ENCODE data around the gene FHL2. TPM values are rescaled to one million over a fixed set of nuclear protein-coding genes. Genes with fewer than 3 reads are reported as not detected.

Gene FHL2
- total and polyA plus RNA-seq, 12 donors, result 437 to 2,354 (median 1,410) TPM

DNA sequence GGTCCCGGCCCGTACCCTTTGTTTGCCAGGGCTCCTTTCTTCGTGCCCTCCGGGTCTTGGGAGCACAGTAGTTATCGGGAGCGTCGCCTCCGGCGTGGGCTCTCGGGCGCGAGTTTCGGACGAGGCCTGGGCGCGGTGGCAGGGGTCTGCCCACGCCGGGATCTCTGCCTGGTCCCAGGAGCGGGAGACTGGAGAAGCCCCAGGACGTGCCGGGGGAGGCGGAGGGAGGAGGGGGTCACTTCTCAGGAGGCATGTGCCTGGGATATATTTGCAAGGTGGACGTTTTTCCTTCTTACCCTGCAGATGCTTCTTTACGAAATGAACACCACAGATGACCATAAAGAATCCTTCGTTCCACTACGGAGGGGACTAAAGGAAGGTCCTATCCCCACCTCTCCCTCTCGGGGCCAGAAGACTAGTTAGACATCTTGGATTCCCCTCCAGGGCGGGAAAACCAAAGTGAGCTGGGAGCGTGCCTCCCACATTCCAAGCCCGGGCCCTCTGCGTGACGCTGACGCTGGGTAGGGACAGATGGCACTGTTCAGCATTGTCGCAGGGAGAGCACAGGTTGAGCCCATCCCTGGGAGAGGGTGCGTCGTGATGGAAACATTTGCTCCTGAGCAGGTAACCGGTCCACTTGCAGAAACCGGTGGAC lies 483 bp upstream of the FHL2 start:
- peaks cover 0 to 9% (median 0%) of the 10 kb centered on the region in 9 donors for H3K36me3 ChIP-seq
- H3K27ac ChIP-seq, result peak overlapping the region; percentile 80 to 95 (median 91)
- 25 to 26% methylated on average over 38 of the region's 38 CpGs for WGBS, 2 donors
- H3K4me3 ChIP-seq, result peak overlapping the region in 9 of 10 donors; percentile 47 to 75 (median 69)
- H3K27me3 ChIP-seq, result peaks cover 0 to 36% (median 13%) of the 10 kb centered on the region in 7 donors
- H3K9me3 ChIP-seq, result no peaks in the 10 kb centered on the region
- TF ChIP-seq, protein P1, sequence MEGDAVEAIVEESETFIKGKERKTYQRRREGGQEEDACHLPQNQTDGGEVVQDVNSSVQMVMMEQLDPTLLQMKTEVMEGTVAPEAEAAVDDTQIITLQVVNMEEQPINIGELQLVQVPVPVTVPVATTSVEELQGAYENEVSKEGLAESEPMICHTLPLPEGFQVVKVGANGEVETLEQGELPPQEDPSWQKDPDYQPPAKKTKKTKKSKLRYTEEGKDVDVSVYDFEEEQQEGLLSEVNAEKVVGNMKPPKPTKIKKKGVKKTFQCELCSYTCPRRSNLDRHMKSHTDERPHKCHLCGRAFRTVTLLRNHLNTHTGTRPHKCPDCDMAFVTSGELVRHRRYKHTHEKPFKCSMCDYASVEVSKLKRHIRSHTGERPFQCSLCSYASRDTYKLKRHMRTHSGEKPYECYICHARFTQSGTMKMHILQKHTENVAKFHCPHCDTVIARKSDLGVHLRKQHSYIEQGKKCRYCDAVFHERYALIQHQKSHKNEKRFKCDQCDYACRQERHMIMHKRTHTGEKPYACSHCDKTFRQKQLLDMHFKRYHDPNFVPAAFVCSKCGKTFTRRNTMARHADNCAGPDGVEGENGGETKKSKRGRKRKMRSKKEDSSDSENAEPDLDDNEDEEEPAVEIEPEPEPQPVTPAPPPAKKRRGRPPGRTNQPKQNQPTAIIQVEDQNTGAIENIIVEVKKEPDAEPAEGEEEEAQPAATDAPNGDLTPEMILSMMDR (IDR thresholded peaks at IDR 0.05), result peak in 2 of 9 donors; percentile 2 to 4
- no peak for DNase-seq
- H3K4me1 ChIP-seq, result peaks cover 7 to 82% (median 28%) of the 10 kb centered on the region in 9 donors
- intact Hi-C loops (cut with DNase I), result loop anchor here in 1 of 10 donors (10.0 kb wide), 1 partner anchor 525 kb away; no protein-coding TSS in a partner anchor
- peak in 7 of 8 donors; percentile 9 to 24 (median 16) for ATAC-seq

DNA sequence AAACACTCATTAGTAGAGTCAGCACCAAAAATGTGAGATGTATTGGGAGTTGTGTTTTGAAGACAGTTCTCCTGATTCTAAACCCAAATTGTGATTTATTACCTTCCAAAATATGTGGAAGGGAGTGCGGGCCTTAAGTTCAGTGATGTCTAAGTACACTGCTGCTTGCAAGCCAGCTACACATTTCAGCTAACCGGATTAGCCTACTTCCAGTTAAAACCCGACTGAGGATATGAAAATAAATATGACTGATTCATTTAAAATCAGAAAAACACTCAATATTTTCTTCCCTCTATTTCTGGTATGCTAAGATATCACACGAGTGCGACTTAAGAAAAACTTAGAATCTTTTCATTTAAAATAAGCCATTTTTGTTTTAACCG lies 907 bp downstream of the FHL2 start:
- 26 to 36% methylated on average over 6 of the region's 6 CpGs for WGBS, 2 donors
- TF ChIP-seq, protein P1 (IDR thresholded peaks at IDR 0.05), result no peak
- Histone ChIP-seq H3K27me3 (peaks cover 0 to 36% (median 13%) of the 10 kb centered on the region in 7 donors), H3K4me3 (peak overlapping the region in 9 of 10 donors; percentile 47 to 75 (median 69)), H3K27ac (peak overlapping the region; percentile 80 to 95 (median 91)), H3K9me3 (no peaks in the 10 kb centered on the region), H3K36me3 (peaks cover 0 to 22% (median 0%) of the 10 kb centered on the region in 9 donors), H3K4me1 (peaks cover 13 to 82% (median 30%) of the 10 kb centered on the region in 9 donors)
- no peak for DNase-seq
- no peak for ATAC-seq
- intact Hi-C loops (cut with DNase I), result loop anchor here in 1 of 10 donors (10.0 kb wide), 1 partner anchor 527 kb away; no protein-coding TSS in a partner anchor

DNA sequence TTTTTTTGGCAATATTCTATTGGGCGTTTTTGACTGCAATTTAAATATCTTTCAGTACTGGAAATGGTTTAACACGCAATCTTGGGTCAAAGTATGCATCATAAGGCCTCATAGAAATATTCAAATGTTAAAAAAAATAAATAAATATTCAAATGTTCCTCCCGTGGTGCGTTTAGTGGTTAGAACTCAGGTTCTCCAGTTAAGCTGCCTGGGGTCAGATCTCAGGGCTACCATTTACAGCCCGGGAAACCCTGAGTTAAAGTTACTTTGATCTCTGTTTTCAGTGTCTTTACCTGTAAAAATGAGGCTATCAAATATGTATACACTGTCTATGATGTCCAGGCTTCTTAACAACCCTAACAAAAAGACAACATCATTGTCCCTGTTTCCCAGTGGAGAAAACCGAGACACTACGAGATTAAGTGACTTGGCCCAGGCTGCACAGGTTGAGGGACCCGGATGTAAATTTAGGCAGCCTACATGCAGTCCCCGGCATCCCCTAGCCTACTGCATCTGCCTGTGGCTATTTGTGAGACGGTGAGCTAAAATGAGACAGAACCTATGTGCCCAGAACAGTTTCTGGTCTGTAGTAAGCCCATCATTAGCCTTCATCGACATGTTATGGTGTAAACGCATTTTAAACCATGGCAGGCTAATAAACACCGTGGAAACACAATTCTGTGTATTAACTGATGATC lies 1.7 kb downstream of the FHL2 start:
- Histone ChIP-seq H3K27ac (peak overlapping the region; percentile 33 to 95 (median 89)), H3K4me3 (peak overlapping the region in 7 of 10 donors; percentile 63 to 75 (median 70)), H3K9me3 (no peaks in the 10 kb centered on the region), H3K27me3 (peaks cover 0 to 36% (median 13%) of the 10 kb centered on the region in 7 donors), H3K4me1 (peaks cover 13 to 87% (median 28%) of the 10 kb centered on the region in 9 donors), H3K36me3 (peaks cover 0 to 17% (median 0%) of the 10 kb centered on the region in 9 donors)
- WGBS, 2 donors, result 46 to 64% methylated on average over 13 of the region's 13 CpGs
- DNase-seq, result no peak
- TF ChIP-seq, protein P1 (IDR thresholded peaks at IDR 0.05), result no peak
- ATAC-seq, result no peak
- intact Hi-C loops (cut with DNase I), result loop anchor here in 1 of 10 donors (10.0 kb wide), 1 partner anchor 528 kb away; no protein-coding TSS in a partner anchor

Measured in heart right ventricle (tissue), 16 donors.